Measurements from ENCODE around the gene ACE2. TPM values are rescaled to one million over a fixed set of nuclear protein-coding genes. Genes with fewer than 3 reads are reported as not detected.

Gene ACE2
- total and polyA plus RNA-seq, 7 donors, result 0.19 to 13.5 (median 0.54) TPM

GRCh38 chrX:15574017-15574416 lies 26.7 kb downstream of the ACE2 start:
- Histone ChIP-seq H3K4me1 (no peaks in the 10 kb centered on the region), H3K4me3 (no peak overlapping the region), H3K27me3 (ENCODE audit: insufficient read depth in 3 of 3, low read length in 2 of 3) (peaks cover 0 to 27% (median 2%) of the 10 kb centered on the region in 3 donors), H3K36me3 (ENCODE audit: insufficient read depth in 1 of 2, low read depth in 1 of 2) (no peaks in the 10 kb centered on the region), H3K9me3 (no peaks in the 10 kb centered on the region), H3K27ac (no peak overlapping the region)
- intact Hi-C loops (cut with DNase I), result no loop called here
- 48 to 72% (median 53%) methylated on average over 2 of the region's 2 CpGs for WGBS, 3 donors
- DNase-seq (no peak), ATAC-seq (no peak)
- no peak for TF ChIP-seq CTCF (IDR thresholded peaks at IDR 0.05)

- DNase-seq, result no peak
- Histone ChIP-seq H3K36me3 (ENCODE audit: insufficient read depth in 1 of 2, low read depth in 1 of 2) (no peaks in the 10 kb centered on the region), H3K27me3 (ENCODE audit: insufficient read depth in 3 of 3, low read length in 2 of 3) (peaks cover 0 to 29% (median 2%) of the 10 kb centered on the region in 3 donors), H3K4me1 (no peaks in the 10 kb centered on the region), H3K4me3 (no peak overlapping the region), H3K9me3 (no peaks in the 10 kb centered on the region), H3K27ac (no peak overlapping the region)
- WGBS, 3 donors, result 23 to 59% (median 43%) methylated on average over 1 of the region's 1 CpG
- no peak for ATAC-seq
- intact Hi-C loops (cut with DNase I), result no loop called here
- no peak for TF ChIP-seq CTCF (IDR thresholded peaks at IDR 0.05)
These were observed 30.6 kb downstream of the ACE2 start for GRCh38 chrX:15570145-15570544.

- no peak overlapping the region for H3K27ac ChIP-seq
- no peaks in the 10 kb centered on the region for H3K36me3 ChIP-seq (ENCODE audit: insufficient read depth in 1 of 2, low read depth in 1 of 2)
- no peak for TF ChIP-seq CTCF (IDR thresholded peaks at IDR 0.05)
- ATAC-seq (no peak), DNase-seq (no peak)
- H3K4me3 ChIP-seq, result no peak overlapping the region
- intact Hi-C loops (cut with DNase I), result loop anchor here (5.0 kb wide), 2 partner anchors 71 to 226 kb away; no protein-coding TSS in a partner anchor
- no peaks in the 10 kb centered on the region for H3K4me1 ChIP-seq
- H3K9me3 ChIP-seq, result no peaks in the 10 kb centered on the region
- WGBS, 3 donors, result 43 to 61% (median 50%) methylated on average over 7 of the region's 7 CpGs
- H3K27me3 ChIP-seq (ENCODE audit: insufficient read depth in 3 of 3, low read length in 2 of 3), result peaks cover 0 to 16% (median 2%) of the 10 kb centered on the region in 3 donors
These were observed 32.7 kb downstream of the ACE2 start for GRCh38 chrX:15567886-15568616.

- Histone ChIP-seq H3K27me3 (ENCODE audit: insufficient read depth in 3 of 3, low read length in 2 of 3) (peaks cover 0 to 11% (median 2%) of the 10 kb centered on the region in 3 donors), H3K4me3 (no peak overlapping the region), H3K9me3 (no peaks in the 10 kb centered on the region), H3K4me1 (no peaks in the 10 kb centered on the region), H3K36me3 (ENCODE audit: insufficient read depth in 1 of 2, low read depth in 1 of 2) (no peaks in the 10 kb centered on the region), H3K27ac (no peak overlapping the region)
- WGBS, 3 donors, result 40 to 50% (median 43%) methylated on average over 1 of the region's 1 CpG
- ATAC-seq (no peak), DNase-seq (no peak)
- TF ChIP-seq CTCF (IDR thresholded peaks at IDR 0.05), result no peak
- intact Hi-C loops (cut with DNase I), result loop anchor here (5.0 kb wide), 2 partner anchors 70 to 225 kb away; no protein-coding TSS in a partner anchor
These were observed 33.5 kb downstream of the ACE2 start for GRCh38 chrX:15567267-15567666.
